ENCODE results near the gene ELANE. TPM values are rescaled to one million over a fixed set of nuclear protein-coding genes. Genes with fewer than 3 reads are reported as not detected.
"Not testable (repeated sequence)": the region's sequence is repeated elsewhere in the genome, so short reads cannot be mapped to it uniquely, and the experiment has no call there.

The ELANE gene
- total RNA-seq, 2 donors from 2014 or later = 1.5 to 2.4 TPM

- peak; percentile 74 for DNase-seq
- intact Hi-C loops (cut with DNase I) = no loop called here
- peak; percentile 10 to 36 for ATAC-seq
Measured at GRCh38 chr19:870963-871401, 18.9 kb downstream of the ELANE start.

- intact Hi-C loops (cut with DNase I) = no loop called here
- ATAC-seq (no peak), DNase-seq (no peak)
Measured at GRCh38 chr19:871446-872265, 19.6 kb downstream of the ELANE start.

- DNase-seq = peak; percentile 70
- intact Hi-C loops (cut with DNase I) = no loop called here
- peak in 1 of 2 donors; percentile 23 for ATAC-seq
Measured at GRCh38 chr19:872266-872951, 20.3 kb downstream of the ELANE start.

GRCh38 chr19:873084-873483 lies 21.0 kb downstream of the ELANE start:
- intact Hi-C loops (cut with DNase I) = no loop called here
- ATAC-seq = peak in 1 of 2 donors; percentile 18
- DNase-seq = no peak

GRCh38 chr19:873561-874041 lies 21.5 kb downstream of the ELANE start:
- DNase-seq (no peak), ATAC-seq (no peak)
- intact Hi-C loops (cut with DNase I) = no loop called here

GRCh38 chr19:875265-875879 lies 23.3 kb downstream of the ELANE start:
- no peak for DNase-seq
- ATAC-seq = no peak
- intact Hi-C loops (cut with DNase I) = no loop called here

GRCh38 chr19:876089-876488 lies 24.0 kb downstream of the ELANE start:
- DNase-seq (no peak), ATAC-seq (no peak)
- intact Hi-C loops (cut with DNase I) = no loop called here

- intact Hi-C loops (cut with DNase I) = no loop called here
- ATAC-seq (no peak), DNase-seq (no peak)
Measured at GRCh38 chr19:876780-877314, 24.7 kb downstream of the ELANE start.

- DNase-seq; intact Hi-C loops (cut with DNase I); ATAC-seq: not testable (repeated sequence)
Measured at GRCh38 chr19:877992-878660, 26.0 kb downstream of the ELANE start.

- not testable (repeated sequence) for ATAC-seq
Measured at GRCh38 chr19:878751-879561, 26.9 kb downstream of the ELANE start.

GRCh38 chr19:879711-880438 lies 27.8 kb downstream of the ELANE start:
- ATAC-seq = no peak
- no peak for DNase-seq
- intact Hi-C loops (cut with DNase I) = no loop called here

More at GRCh38 chr19:878751-879561, 26.9 kb downstream of the ELANE start:
- intact Hi-C loops (cut with DNase I); DNase-seq: not testable (repeated sequence)

- DNase-seq (no peak), ATAC-seq (no peak)
- intact Hi-C loops (cut with DNase I) = no loop called here
Measured at GRCh38 chr19:881385-882071, 29.4 kb downstream of the ELANE start.

- intact Hi-C loops (cut with DNase I) = no loop called here
- ATAC-seq = no peak
- no peak for DNase-seq
Measured at GRCh38 chr19:882871-883497, 30.9 kb downstream of the ELANE start.

GRCh38 chr19:883661-884211 lies 31.6 kb downstream of the ELANE start:
- ATAC-seq (no peak), DNase-seq (no peak)
- intact Hi-C loops (cut with DNase I) = no loop called here

- intact Hi-C loops (cut with DNase I) = no loop called here
- ATAC-seq (no peak), DNase-seq (no peak)
Measured at GRCh38 chr19:884420-885211, 32.5 kb downstream of the ELANE start.

All from left cardiac atrium (tissue), 4 donors.